HepG2 (cell line): ENCODE results near the gene OST4. TPM values are rescaled to one million over a fixed set of nuclear protein-coding genes. Genes with fewer than 3 reads are reported as not detected.

Experiments used
- MZF1 ChIP-seq: sonication (generic); formaldehyde crosslinking; IDR thresholded peaks from 2 replicates; pipeline ENCODE4 v1.8.1; 2023; ENCODE audit warnings: mild to moderate bottlenecking, missing genetic modification reagents, borderline replicate concordance
- PHB2 ChIP-seq: fragments of 450-650 bp; IDR thresholded peaks from 2 replicates; pipeline ENCODE4 v1.6.1; 2018; ENCODE audit not compliant: partially characterized antibody
- POLR2G ChIP-seq: fragments of 200-400 bp; formaldehyde crosslinking; IDR thresholded peaks from 2 replicates; pipeline ENCODE4 v1.6.1; 2018; ENCODE audit warnings: mild to moderate bottlenecking, low read depth, low read length, moderate library complexity
- SALL1 ChIP-seq: sonication (generic); formaldehyde crosslinking; IDR thresholded peaks from 2 replicates; pipeline ENCODE4 v1.8.0; 2022; ENCODE audit warnings: mild to moderate bottlenecking, missing genetic modification reagents
- TARDBP ChIP-seq: sonication (generic); formaldehyde crosslinking; IDR thresholded peaks from 2 replicates; pipeline ENCODE4 v1.8.0; 2022; ENCODE audit warnings: mild to moderate bottlenecking, missing genetic modification reagents
- ZNF552 ChIP-seq: sonication (generic); formaldehyde crosslinking; IDR thresholded peaks from 2 replicates; pipeline ENCODE4 v1.9.0; 2022; ENCODE audit warnings: missing genetic modification reagents, mild to moderate bottlenecking, borderline replicate concordance
- ZSCAN22 ChIP-seq: sonication (generic); formaldehyde crosslinking; IDR thresholded peaks from 2 replicates; pipeline ENCODE4 v1.4.0; 2020; ENCODE audit warnings: mild to moderate bottlenecking, missing genetic modification reagents
- polyA plus RNA-seq, 8 experiments: library from polyadenylated mRNA; depleted of rRNA in 3 of 8; stranded (reverse) in 7 of 8; unstranded in 1 of 8; fragments of >200 nt; fragmentation: Illumina TruSeq in 4 of 8; extraction: Trizol in 4 of 8; gene quantifications; 2 replicates each; pipeline versions ENCODE4 v1.2.1 to v1.2.3, GENCODE V29; 2011 to 2016; ENCODE audit warnings: low read depth in 4 of 8, missing spikeins in 1 of 8, mixed read lengths in 1 of 8; ENCODE audit not compliant: insufficient read depth in 1 of 8
- total RNA-seq, 5 experiments: library from RNA; depleted of rRNA; stranded (reverse); fragments of >200 nt; fragmentation: Illumina TruSeq; extraction: Trizol; gene quantifications; 2 replicates each; pipeline ENCODE4 v1.2.3, GENCODE V29; 2016; ENCODE audit warnings: low read depth in 1 of 5
- TF ChIP-seq, protein P1 (sequence below): sonication (generic); formaldehyde crosslinking; IDR thresholded peaks from 2 replicates; pipeline ENCODE4 v1.5.1; 2020; ENCODE audit warnings: missing genetic modification reagents, mild to moderate bottlenecking, borderline replicate concordance
- TF ChIP-seq, protein P2 (sequence below): sonication (generic); formaldehyde crosslinking; IDR thresholded peaks from 2 replicates; pipeline ENCODE4 v1.9.0; 2021; ENCODE audit warnings: missing genetic modification reagents, borderline replicate concordance

OST4 gene
- total and polyA plus RNA-seq, 2 of the 13 experiments (the other 11 are each of a cell fraction or from before 2014, with no cell fraction given): 498 to 584 TPM

DNA sequence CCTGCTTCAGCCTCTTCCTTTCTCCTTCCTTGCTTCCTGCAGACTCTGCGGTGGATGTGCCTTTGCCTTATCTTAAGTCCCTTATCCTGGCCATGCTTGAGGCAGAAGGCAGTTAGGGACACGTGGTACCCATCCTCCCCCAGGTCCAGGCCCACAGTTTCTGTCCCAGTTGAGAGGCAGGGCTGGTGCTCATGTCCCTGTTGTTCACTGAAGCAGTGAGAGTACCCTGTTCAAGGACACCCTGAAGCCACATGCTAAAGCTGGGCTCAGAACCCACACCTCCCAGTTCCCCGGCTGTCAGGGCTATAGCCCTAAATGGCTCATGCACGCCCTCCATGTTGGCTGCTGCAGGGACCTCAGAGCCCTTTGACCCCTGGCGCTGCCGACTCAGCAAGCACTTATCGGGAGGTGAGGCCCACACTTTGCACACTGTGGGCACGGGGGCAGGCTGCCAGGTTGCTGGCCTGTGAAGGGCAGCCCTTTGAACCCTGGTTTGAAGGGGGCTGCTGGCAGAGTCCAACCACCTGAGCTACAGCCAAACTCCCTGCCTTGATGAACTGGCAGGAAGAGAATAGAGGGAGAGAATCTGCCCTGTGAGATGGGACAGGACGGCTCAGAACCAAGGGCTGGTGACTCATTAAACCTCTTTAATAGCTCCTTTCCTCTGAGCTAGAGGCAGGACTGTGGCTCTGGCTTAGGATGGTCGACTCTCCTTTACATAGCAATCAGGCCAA lies 21.4 kb upstream of the OST4 start (continued):
- TF ChIP-seq, protein P1, sequence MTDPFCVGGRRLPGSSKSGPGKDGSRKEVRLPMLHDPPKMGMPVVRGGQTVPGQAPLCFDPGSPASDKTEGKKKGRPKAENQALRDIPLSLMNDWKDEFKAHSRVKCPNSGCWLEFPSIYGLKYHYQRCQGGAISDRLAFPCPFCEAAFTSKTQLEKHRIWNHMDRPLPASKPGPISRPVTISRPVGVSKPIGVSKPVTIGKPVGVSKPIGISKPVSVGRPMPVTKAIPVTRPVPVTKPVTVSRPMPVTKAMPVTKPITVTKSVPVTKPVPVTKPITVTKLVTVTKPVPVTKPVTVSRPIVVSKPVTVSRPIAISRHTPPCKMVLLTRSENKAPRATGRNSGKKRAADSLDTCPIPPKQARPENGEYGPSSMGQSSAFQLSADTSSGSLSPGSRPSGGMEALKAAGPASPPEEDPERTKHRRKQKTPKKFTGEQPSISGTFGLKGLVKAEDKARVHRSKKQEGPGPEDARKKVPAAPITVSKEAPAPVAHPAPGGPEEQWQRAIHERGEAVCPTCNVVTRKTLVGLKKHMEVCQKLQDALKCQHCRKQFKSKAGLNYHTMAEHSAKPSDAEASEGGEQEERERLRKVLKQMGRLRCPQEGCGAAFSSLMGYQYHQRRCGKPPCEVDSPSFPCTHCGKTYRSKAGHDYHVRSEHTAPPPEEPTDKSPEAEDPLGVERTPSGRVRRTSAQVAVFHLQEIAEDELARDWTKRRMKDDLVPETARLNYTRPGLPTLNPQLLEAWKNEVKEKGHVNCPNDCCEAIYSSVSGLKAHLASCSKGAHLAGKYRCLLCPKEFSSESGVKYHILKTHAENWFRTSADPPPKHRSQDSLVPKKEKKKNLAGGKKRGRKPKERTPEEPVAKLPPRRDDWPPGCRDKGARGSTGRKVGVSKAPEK (CRISPR knock-in tag): peak; percentile 86; the same call in 1 of the 2 replicates
- TF ChIP-seq TARDBP (CRISPR knock-in tag) (peak; percentile 90), POLR2G (peak; percentile 67), ZSCAN22 (CRISPR knock-in tag) (no peak), SALL1 (CRISPR knock-in tag) (peak; percentile 98), ZNF552 (CRISPR knock-in tag) (no peak), MZF1 (CRISPR knock-in tag) (peak; percentile 71; the same call in 1 of the 2 replicates), PHB2 (no peak)
- TF ChIP-seq, protein P2, sequence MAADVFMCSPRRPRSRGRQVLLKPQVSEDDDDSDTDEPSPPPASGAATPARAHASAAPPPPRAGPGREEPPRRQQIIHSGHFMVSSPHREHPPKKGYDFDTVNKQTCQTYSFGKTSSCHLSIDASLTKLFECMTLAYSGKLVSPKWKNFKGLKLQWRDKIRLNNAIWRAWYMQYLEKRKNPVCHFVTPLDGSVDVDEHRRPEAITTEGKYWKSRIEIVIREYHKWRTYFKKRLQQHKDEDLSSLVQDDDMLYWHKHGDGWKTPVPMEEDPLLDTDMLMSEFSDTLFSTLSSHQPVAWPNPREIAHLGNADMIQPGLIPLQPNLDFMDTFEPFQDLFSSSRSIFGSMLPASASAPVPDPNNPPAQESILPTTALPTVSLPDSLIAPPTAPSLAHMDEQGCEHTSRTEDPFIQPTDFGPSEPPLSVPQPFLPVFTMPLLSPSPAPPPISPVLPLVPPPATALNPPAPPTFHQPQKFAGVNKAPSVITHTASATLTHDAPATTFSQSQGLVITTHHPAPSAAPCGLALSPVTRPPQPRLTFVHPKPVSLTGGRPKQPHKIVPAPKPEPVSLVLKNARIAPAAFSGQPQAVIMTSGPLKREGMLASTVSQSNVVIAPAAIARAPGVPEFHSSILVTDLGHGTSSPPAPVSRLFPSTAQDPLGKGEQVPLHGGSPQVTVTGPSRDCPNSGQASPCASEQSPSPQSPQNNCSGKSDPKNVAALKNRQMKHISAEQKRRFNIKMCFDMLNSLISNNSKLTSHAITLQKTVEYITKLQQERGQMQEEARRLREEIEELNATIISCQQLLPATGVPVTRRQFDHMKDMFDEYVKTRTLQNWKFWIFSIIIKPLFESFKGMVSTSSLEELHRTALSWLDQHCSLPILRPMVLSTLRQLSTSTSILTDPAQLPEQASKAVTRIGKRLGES (CRISPR knock-in tag): peak; percentile 69; the same call in 1 of the 2 replicates
